SJCRH30 (cell line): ENCODE results near the gene HOXA13. TPM values are rescaled to one million over a fixed set of nuclear protein-coding genes. Genes with fewer than 3 reads are reported as not detected.

ENCODE experiments used
- DNase-seq, 2 experiments: peaks; one replicate each; pipeline ENCODE4 v3.0.0-alpha.2; 2015 to 2020
- H3K27ac ChIP-seq: fragments of 250-450 bp; sonication (Bioruptor Pico); 2 replicates; pipeline ENCODE4 v1.5.1; 2020; ENCODE audit warnings: mild to moderate bottlenecking, moderate library complexity
- H3K27me3 ChIP-seq: fragments of 250-450 bp; sonication (Bioruptor Pico); 2 replicates; pipeline ENCODE4 v1.5.1; 2020; ENCODE audit warnings: mild to moderate bottlenecking, moderate library complexity
- H3K36me3 ChIP-seq: fragments of 250-450 bp; sonication (Bioruptor Pico); 2 replicates; pipeline ENCODE4 v1.5.1; 2020; ENCODE audit warnings: mild to moderate bottlenecking, moderate library complexity
- H3K4me1 ChIP-seq: fragments of 250-450 bp; sonication (Bioruptor Pico); 2 replicates; pipeline ENCODE4 v1.5.1; 2020; ENCODE audit warnings: mild to moderate bottlenecking, moderate library complexity
- H3K4me3 ChIP-seq: fragments of 250-450 bp; sonication (Bioruptor Pico); 2 replicates; pipeline ENCODE4 v1.5.1; 2020; ENCODE audit warnings: mild to moderate bottlenecking, moderate library complexity
- H3K9me3 ChIP-seq: fragments of 250-450 bp; sonication (Bioruptor Pico); replicated peaks from 2 replicates; pipeline ENCODE4 v1.5.1; 2020; ENCODE audit warnings: mild to moderate bottlenecking, moderate library complexity
- total RNA-seq: library from RNA; depleted of rRNA; stranded (reverse); fragments of >200 nt; shearing (Covaris generic); gene quantifications from 2 replicates; pipeline ENCODE4 v1.2.3, GENCODE V29; 2014; rRNA removed

HOXA13 gene
- total RNA-seq, 1 experiment from 2014 or later = 1.7 TPM

DNA sequence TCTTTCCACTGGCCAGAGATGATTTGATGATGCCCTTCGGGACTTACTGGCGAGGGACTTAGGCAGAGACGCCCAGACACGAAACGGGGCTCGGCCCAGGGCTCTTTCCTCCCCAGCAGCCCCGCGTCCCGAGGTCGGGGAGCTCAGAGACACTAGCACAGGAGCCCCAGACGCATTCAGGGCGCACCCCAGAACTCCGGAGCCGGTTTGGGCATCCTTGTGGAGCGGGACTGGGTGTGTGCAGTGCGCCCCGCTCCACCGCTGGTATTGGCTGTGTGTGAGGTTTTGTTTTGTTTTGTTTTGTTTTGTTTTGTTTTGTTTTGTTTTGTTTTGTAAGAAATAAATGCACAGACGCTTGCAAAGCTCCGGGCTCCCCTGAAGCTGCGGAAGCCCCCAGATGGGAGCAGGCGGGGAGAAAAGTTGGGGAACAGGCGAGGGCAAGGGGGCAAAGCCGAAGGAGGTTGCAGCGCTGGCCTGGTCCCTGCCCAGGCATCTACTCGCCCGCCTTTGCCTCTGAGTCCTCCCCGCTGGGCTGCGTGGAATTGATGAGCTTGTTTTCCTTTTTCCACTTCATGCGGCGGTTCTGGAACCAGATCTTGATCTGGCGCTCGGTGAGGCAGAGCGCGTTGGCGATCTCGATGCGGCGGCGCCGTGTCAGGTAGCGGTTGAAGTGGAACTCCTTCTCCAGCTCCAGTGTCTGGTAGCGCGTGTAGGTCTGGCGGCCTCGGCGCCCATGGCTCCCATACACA is 54.6 kb downstream of the HOXA13 start:
- H3K4me3 ChIP-seq = no peak overlapping the region
- DNase-seq = no peak

DNA sequence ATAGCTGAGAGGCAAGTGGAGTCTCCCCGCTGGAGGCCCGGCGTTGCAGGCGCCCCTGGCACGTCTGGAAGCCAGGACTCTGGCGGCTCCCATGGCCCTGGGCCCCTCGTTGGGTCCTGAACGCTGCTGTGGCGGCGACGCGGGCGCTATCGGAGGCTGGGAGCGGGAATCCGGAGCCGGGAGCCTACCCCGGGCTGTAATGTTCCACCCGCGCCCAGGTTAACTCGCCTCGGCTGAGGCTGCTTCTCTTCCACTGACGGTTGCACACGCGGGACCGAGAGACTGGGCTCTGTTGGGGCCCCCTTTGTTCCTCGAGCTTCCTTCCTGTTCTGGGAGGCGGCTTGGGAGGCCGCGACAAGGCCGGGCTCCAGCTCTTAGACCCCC is 55.1 kb downstream of the HOXA13 start:
- no peaks in the 10 kb centered on the region for H3K9me3 ChIP-seq
- DNase-seq = no peak
- H3K4me3 ChIP-seq = no peak overlapping the region
- H3K27me3 ChIP-seq = no peaks in the 10 kb centered on the region
- H3K4me1 ChIP-seq = no peaks in the 10 kb centered on the region
- H3K27ac ChIP-seq = no peak overlapping the region
- H3K36me3 ChIP-seq = no peaks in the 10 kb centered on the region

More for the DNA sequence above, 54.6 kb downstream of the HOXA13 start:
- Histone ChIP-seq H3K9me3 (no peaks in the 10 kb centered on the region), H3K4me1 (no peaks in the 10 kb centered on the region), H3K27me3 (no peaks in the 10 kb centered on the region), H3K36me3 (no peaks in the 10 kb centered on the region), H3K27ac (no peak overlapping the region)

Other genes starting within 250 kb of the HOXA13 start
- 6.8 and 7.3 TPM in 2 replicates for gene HOXA1, start 104.1 kb downstream of the HOXA13 start, total RNA-seq
- 2.8 and 4.2 TPM in 2 replicates for gene HOXA2, start 97.4 kb downstream of the HOXA13 start, total RNA-seq
- gene HOXA4, start 69.3 kb downstream of the HOXA13 start, total RNA-seq = 5.3 and 5.6 TPM in 2 replicates
- 10.4 and 11.9 TPM in 2 replicates for gene HOXA5, start 56.4 kb downstream of the HOXA13 start, total RNA-seq
- 3.8 and 4.6 TPM in 2 replicates for gene HOXA6, start 52.3 kb downstream of the HOXA13 start, total RNA-seq
- gene HOXA3, start 47.5 kb downstream of the HOXA13 start, total RNA-seq = 12.0 and 12.2 TPM in 2 replicates
- gene HOXA7, start 43.4 kb downstream of the HOXA13 start, total RNA-seq = 38.6 and 40.4 TPM in 2 replicates
- 0.10 and 0.30 TPM in 2 replicates for gene HOXA9, start 34.6 kb downstream of the HOXA13 start, total RNA-seq
- 16.2 and 17.2 TPM in 2 replicates for gene HOXA10, start 25.8 kb downstream of the HOXA13 start, total RNA-seq
- gene HOXA11, start 14.9 kb downstream of the HOXA13 start, total RNA-seq = 5.0 and 5.8 TPM in 2 replicates
- not detected in 2 replicates for gene EVX1, start 42.7 kb upstream of the HOXA13 start, total RNA-seq